ENCODE results near the gene XBP1. TPM values are rescaled to one million over a fixed set of nuclear protein-coding genes. Genes with fewer than 3 reads are reported as not detected.
"Not testable (repeated sequence)": the region's sequence is repeated elsewhere in the genome, so short reads cannot be mapped to it uniquely, and the experiment has no call there.

Gene XBP1
- total and polyA plus RNA-seq, 4 donors, result 303 to 705 (median 605) TPM

- H3K9me3 ChIP-seq (ENCODE audit: control insufficient read depth in 4 of 4, low read length in 3 of 4), result no peaks in the 10 kb centered on the region
- peak overlapping the region; percentile 75 to 76 for H3K27ac ChIP-seq (ENCODE audit: low read depth in 1 of 2, low read length in 2 of 2)
- H3K36me3 ChIP-seq (ENCODE audit: control insufficient read depth in 4 of 4, insufficient read depth in 3 of 4, low read depth in 1 of 4, low read length in 3 of 4), result no peaks in the 10 kb centered on the region
- TF ChIP-seq FOXA2 (IDR thresholded peaks at IDR 0.05) (peak; percentile 76), REST (IDR thresholded peaks at IDR 0.05) (peak; percentile 14), GABPA (IDR thresholded peaks at IDR 0.05 in 1 of 2, conservative IDR thresholded peaks at IDR 0.05 in 1 of 2) (no peak), JUND (IDR thresholded peaks at IDR 0.05) (peak; percentile 48 to 85), MAX (IDR thresholded peaks at IDR 0.05) (peak; percentile 22), YY1 (IDR thresholded peaks at IDR 0.05) (no peak), EGR1 (IDR thresholded peaks at IDR 0.05; ENCODE audit: low read depth in 2 of 2) (peak in 1 of 2 donors; percentile 26), ZBTB33 (IDR thresholded peaks at IDR 0.05) (no peak), SP1 (IDR thresholded peaks at IDR 0.05) (peak; percentile 56), RAD21 (IDR thresholded peaks at IDR 0.05) (peak in 1 of 2 donors; percentile 14), CTCF (IDR thresholded peaks at IDR 0.05; ENCODE audit: low read depth, low read length, missing input control) (no peak), RXRA (IDR thresholded peaks at IDR 0.05) (peak; percentile 71 to 86), HNF4G (IDR thresholded peaks at IDR 0.05) (no peak), TAF1 (conservative IDR thresholded peaks at IDR 0.05) (no peak), FOXA1 (IDR thresholded peaks at IDR 0.05) (peak; percentile 60), ATF3 (IDR thresholded peaks at IDR 0.05) (peak; percentile 51), NR2F2 (IDR thresholded peaks at IDR 0.05) (no peak), HNF4A (conservative IDR thresholded peaks at IDR 0.05) (peak; percentile 54 to 68)
- H3K4me3 ChIP-seq (ENCODE audit: low read depth in 1 of 3, low read length in 3 of 3), result no peak overlapping the region
- peaks cover 13 to 48% (median 39%) of the 10 kb centered on the region in 4 donors for H3K4me1 ChIP-seq (ENCODE audit: control insufficient read depth in 4 of 4, insufficient read depth in 4 of 4, low read length in 3 of 4)
- H3K9ac ChIP-seq (ENCODE audit: low read depth in 1 of 2, low read length in 2 of 2), result no peak overlapping the region
- no peaks in the 10 kb centered on the region for H3K27me3 ChIP-seq (ENCODE audit: control insufficient read depth in 4 of 4, insufficient read depth in 4 of 4, low read length in 3 of 4)
- no peak for DNase-seq (ENCODE audit: low spot score)
These were observed 8.5 kb upstream of the XBP1 start for GRCh38 chr22:28808716-28809355.

- 96% methylated on average over 5 of the region's 5 CpGs for WGBS
- not testable (repeated sequence) for H3K27ac ChIP-seq (ENCODE audit: low read depth in 1 of 2, low read length in 2 of 2); H3K9me3 ChIP-seq (ENCODE audit: control insufficient read depth in 4 of 4, low read length in 3 of 4); H3K27me3 ChIP-seq (ENCODE audit: control insufficient read depth in 4 of 4, insufficient read depth in 4 of 4, low read length in 3 of 4); H3K4me3 ChIP-seq (ENCODE audit: low read depth in 1 of 3, low read length in 3 of 3); DNase-seq (ENCODE audit: low spot score); H3K36me3 ChIP-seq (ENCODE audit: control insufficient read depth in 4 of 4, insufficient read depth in 3 of 4, low read depth in 1 of 4, low read length in 3 of 4); H3K9ac ChIP-seq (ENCODE audit: low read depth in 1 of 2, low read length in 2 of 2)
- peaks cover 6 to 18% (median 16%) of the 10 kb centered on the region in 4 donors for H3K4me1 ChIP-seq (ENCODE audit: control insufficient read depth in 4 of 4, insufficient read depth in 4 of 4, low read length in 3 of 4)
These were observed 5.1 kb upstream of the XBP1 start for GRCh38 chr22:28805426-28805825.
